Epithelial cell of esophagus (primary cell): ENCODE data around the gene FITM1.
A peak's percentile ranks its signal among the peaks of the same experiment; 100 is the strongest.

Source experiments
- DNase-seq: peaks from one replicate; pipeline ENCODE4 v3.0.0; 2010; ENCODE audit warnings: low read depth
- H3K4me3 ChIP-seq: 2 replicates; pipeline ENCODE4 v1.5.1; 2011; ENCODE audit warnings: mild to moderate bottlenecking, low read length, control low read depth
- CTCF ChIP-seq: IDR thresholded peaks from 2 replicates; pipeline ENCODE4 v1.5.1; 2011; ENCODE audit warnings: low read depth, mild to moderate bottlenecking, low read length, control low read depth, inconsistent platforms; ENCODE audit not compliant: insufficient read depth; ENCODE audit errors: missing control alignments

Gene FITM1

GRCh38 chr14:24129410-24129998 is 955 bp upstream of the FITM1 start:
- H3K4me3 ChIP-seq, result no peak overlapping the region
- DNase-seq, result no peak
- TF ChIP-seq CTCF, result no peak

GRCh38 chr14:24130717-24131548 is 474 bp downstream of the FITM1 start:
- DNase-seq, result no peak
- H3K4me3 ChIP-seq, result no peak overlapping the region
- no peak for TF ChIP-seq CTCF

- no peak for TF ChIP-seq CTCF
- H3K4me3 ChIP-seq, result no peak overlapping the region
These were observed 1.1 kb downstream of the FITM1 start for GRCh38 chr14:24131549-24131966.

GRCh38 chr14:24132061-24132685 is 1.7 kb downstream of the FITM1 start:
- TF ChIP-seq CTCF, result no peak
- H3K4me3 ChIP-seq, result no peak overlapping the region

More at GRCh38 chr14:24131549-24131966, 1.1 kb downstream of the FITM1 start:
- DNase-seq, result no peak

GRCh38 chr14:24132976-24133375 is 2.5 kb downstream of the FITM1 start:
- TF ChIP-seq CTCF, result no peak
- no peak overlapping the region for H3K4me3 ChIP-seq
- DNase-seq, result no peak

More at GRCh38 chr14:24132061-24132685, 1.7 kb downstream of the FITM1 start:
- peak; percentile 58 for DNase-seq

- DNase-seq, result no peak
- H3K4me3 ChIP-seq, result no peak overlapping the region
- no peak for TF ChIP-seq CTCF
These were observed 3.3 kb downstream of the FITM1 start for GRCh38 chr14:24133735-24134134.
